BLaER1 treated with 17β-estradiol and CSF1 and Interleukin-3, amounts not matched to agents 10 nM and 100 nM (cell line): ENCODE data around the gene ENOSF1.

ENCODE experiments used
- H3K27ac ChIP-seq, 11 experiments: shearing (Covaris generic); formaldehyde crosslinking; 2 replicates each; pipeline ENCODE4 v1.8.1; 2022
- H3K27me3 ChIP-seq, 11 experiments: shearing (Covaris generic); formaldehyde crosslinking; 2 replicates each; pipeline ENCODE4 v1.8.1; 2022
- H3K36me3 ChIP-seq, 11 experiments: shearing (Covaris generic); formaldehyde crosslinking; 2 replicates each; pipeline ENCODE4 v1.8.1; 2022
- H3K4me1 ChIP-seq, 10 experiments: shearing (Covaris generic); formaldehyde crosslinking; 2 replicates each; pipeline ENCODE4 v1.8.1; 2022
- H3K4me2 ChIP-seq, 11 experiments: shearing (Covaris generic); formaldehyde crosslinking; 2 replicates each; pipeline ENCODE4 v1.8.1; 2022
- H3K4me3 ChIP-seq, 10 experiments: shearing (Covaris generic); formaldehyde crosslinking; 2 replicates each; pipeline ENCODE4 v1.8.1; 2022
- H3K9ac ChIP-seq, 11 experiments: shearing (Covaris generic); formaldehyde crosslinking; 2 replicates each; pipeline ENCODE4 v1.8.1; 2022
- H3K9me3 ChIP-seq, 11 experiments: shearing (Covaris generic); formaldehyde crosslinking; replicated peaks in 1 of 11; 2 replicates each; pipeline ENCODE4 v1.8.1; 2022
- H4K20me1 ChIP-seq, 11 experiments: shearing (Covaris generic); formaldehyde crosslinking; 2 replicates each; pipeline ENCODE4 v1.8.1; 2022
- Cebpa-rat ChIP-seq, 11 experiments: shearing (Covaris generic); IDR thresholded peaks; 2 replicates each; pipeline ENCODE4 v1.8.1; 2022

ENOSF1 gene

GRCh38 chr18:650428-650858 is 62.0 kb downstream of the ENOSF1 start:
- TF ChIP-seq Cebpa-rat (IDR thresholded peaks at IDR 0.05) = no peak
- H3K4me1 ChIP-seq = peaks cover 7 to 27% (median 20%) of the 10 kb centered on the region in 10 experiments; a peak in 19 of 20 replicates
- H3K27ac ChIP-seq = peak overlapping the region in 4 of 11 experiments; percentile 3 to 41 (median 12); a peak in 2 of 22 replicates
- H3K9me3 ChIP-seq = peaks cover 0 to 4% (median 0%) of the 10 kb centered on the region in 11 experiments; a peak in 1 of 22 replicates
- no peaks in the 10 kb centered on the region for H3K27me3 ChIP-seq
- H3K36me3 ChIP-seq = no peaks in the 10 kb centered on the region
- H3K4me3 ChIP-seq = no peak overlapping the region
- no peak overlapping the region for H3K9ac ChIP-seq
- H3K4me2 ChIP-seq = peak overlapping the region; percentile 32 to 65 (median 57)
- H4K20me1 ChIP-seq = no peaks in the 10 kb centered on the region

- TF ChIP-seq Cebpa-rat (IDR thresholded peaks at IDR 0.05) = no peak
- peak overlapping the region in 1 of 11 experiments; percentile 57; a peak in 1 of 22 replicates for H3K4me2 ChIP-seq
Measured at GRCh38 chr18:649341-649740, 63.1 kb downstream of the ENOSF1 start.

GRCh38 chr18:647304-647703 is 65.1 kb downstream of the ENOSF1 start:
- Histone ChIP-seq H3K9me3 (peaks cover 0 to 4% (median 0%) of the 10 kb centered on the region in 11 experiments; a peak in 1 of 22 replicates), H3K36me3 (no peaks in the 10 kb centered on the region), H3K27ac (peak overlapping the region in 3 of 11 experiments; percentile 6 to 26 (median 8); a peak in 4 of 22 replicates), H3K4me1 (peaks cover 22 to 54% (median 42%) of the 10 kb centered on the region in 10 experiments), H4K20me1 (no peaks in the 10 kb centered on the region), H3K9ac (no peak overlapping the region), H3K4me3 (no peak overlapping the region), H3K4me2 (peak overlapping the region in 5 of 11 experiments; percentile 7 to 35 (median 14); a peak in 3 of 22 replicates), H3K27me3 (no peaks in the 10 kb centered on the region)
- no peak for TF ChIP-seq Cebpa-rat (IDR thresholded peaks at IDR 0.05)

More at GRCh38 chr18:649341-649740, 63.1 kb downstream of the ENOSF1 start:
- Histone ChIP-seq H3K27ac (no peak overlapping the region), H3K9me3 (peaks cover 0 to 4% (median 0%) of the 10 kb centered on the region in 11 experiments; a peak in 1 of 22 replicates), H3K4me3 (no peak overlapping the region), H3K9ac (no peak overlapping the region), H3K36me3 (no peaks in the 10 kb centered on the region), H4K20me1 (no peaks in the 10 kb centered on the region), H3K27me3 (no peaks in the 10 kb centered on the region), H3K4me1 (peaks cover 13 to 34% (median 28%) of the 10 kb centered on the region in 10 experiments)

GRCh38 chr18:644395-645004 is 67.9 kb downstream of the ENOSF1 start:
- no peaks in the 10 kb centered on the region for H3K36me3 ChIP-seq
- peak in 6 of 11 experiments; percentile 37 to 95 (median 59); a peak in 9 of 22 replicates for TF ChIP-seq Cebpa-rat (IDR thresholded peaks at IDR 0.05)
- H3K27me3 ChIP-seq = no peaks in the 10 kb centered on the region
- peak overlapping the region in 8 of 11 experiments; percentile 41 to 81 (median 70); a peak in 15 of 22 replicates for H3K27ac ChIP-seq
- H3K4me1 ChIP-seq = peaks cover 15 to 40% (median 28%) of the 10 kb centered on the region in 10 experiments
- H3K4me3 ChIP-seq = no peak overlapping the region
- peak overlapping the region in 7 of 11 experiments; percentile 12 to 49 (median 32); a peak in 8 of 22 replicates for H3K9ac ChIP-seq
- H3K4me2 ChIP-seq = peak overlapping the region; percentile 11 to 68 (median 50)
- peaks cover 0 to 4% (median 0%) of the 10 kb centered on the region in 11 experiments; a peak in 1 of 22 replicates for H3K9me3 ChIP-seq
- H4K20me1 ChIP-seq = no peaks in the 10 kb centered on the region

GRCh38 chr18:641224-641623 is 71.2 kb downstream of the ENOSF1 start:
- no peak overlapping the region for H3K4me3 ChIP-seq
- H3K4me1 ChIP-seq = peaks cover 15 to 33% (median 26%) of the 10 kb centered on the region in 10 experiments
- TF ChIP-seq Cebpa-rat (IDR thresholded peaks at IDR 0.05) = no peak
- H3K9ac ChIP-seq = no peak overlapping the region
- no peaks in the 10 kb centered on the region for H3K27me3 ChIP-seq
- H3K9me3 ChIP-seq = no peaks in the 10 kb centered on the region
- H4K20me1 ChIP-seq = no peaks in the 10 kb centered on the region
- H3K36me3 ChIP-seq = no peaks in the 10 kb centered on the region
- H3K4me2 ChIP-seq = no peak overlapping the region
- no peak overlapping the region for H3K27ac ChIP-seq

GRCh38 chr18:635171-635570 is 77.3 kb downstream of the ENOSF1 start:
- Histone ChIP-seq H3K4me2 (no peak overlapping the region), H3K27ac (no peak overlapping the region), H3K27me3 (no peaks in the 10 kb centered on the region), H3K4me3 (no peak overlapping the region), H3K36me3 (no peaks in the 10 kb centered on the region), H3K4me1 (no peaks in the 10 kb centered on the region), H4K20me1 (no peaks in the 10 kb centered on the region), H3K9ac (no peak overlapping the region), H3K9me3 (no peaks in the 10 kb centered on the region)
- TF ChIP-seq Cebpa-rat (IDR thresholded peaks at IDR 0.05) = no peak

GRCh38 chr18:634551-635045 is 77.8 kb downstream of the ENOSF1 start:
- H3K27ac ChIP-seq = no peak overlapping the region
- no peak overlapping the region for H3K9ac ChIP-seq
- no peaks in the 10 kb centered on the region for H3K9me3 ChIP-seq
- H4K20me1 ChIP-seq = no peaks in the 10 kb centered on the region
- H3K36me3 ChIP-seq = no peaks in the 10 kb centered on the region
- no peaks in the 10 kb centered on the region for H3K27me3 ChIP-seq
- H3K4me1 ChIP-seq = no peaks in the 10 kb centered on the region
- no peak overlapping the region for H3K4me2 ChIP-seq
- no peak for TF ChIP-seq Cebpa-rat (IDR thresholded peaks at IDR 0.05)
- H3K4me3 ChIP-seq = no peak overlapping the region

- no peaks in the 10 kb centered on the region for H3K36me3 ChIP-seq
- no peak for TF ChIP-seq Cebpa-rat (IDR thresholded peaks at IDR 0.05)
Measured at GRCh38 chr18:631560-631959, 80.9 kb downstream of the ENOSF1 start.

GRCh38 chr18:629269-630150 is 82.9 kb downstream of the ENOSF1 start:
- Histone ChIP-seq H3K9me3 (no peaks in the 10 kb centered on the region), H3K27me3 (no peaks in the 10 kb centered on the region), H4K20me1 (no peaks in the 10 kb centered on the region), H3K9ac (no peak overlapping the region), H3K36me3 (no peaks in the 10 kb centered on the region), H3K4me3 (no peak overlapping the region), H3K4me1 (no peaks in the 10 kb centered on the region), H3K4me2 (no peak overlapping the region), H3K27ac (no peak overlapping the region)
- TF ChIP-seq Cebpa-rat (IDR thresholded peaks at IDR 0.05) = no peak

More at GRCh38 chr18:631560-631959, 80.9 kb downstream of the ENOSF1 start:
- Histone ChIP-seq H3K27ac (no peak overlapping the region), H4K20me1 (no peaks in the 10 kb centered on the region), H3K4me3 (no peak overlapping the region), H3K4me1 (no peaks in the 10 kb centered on the region), H3K9ac (no peak overlapping the region), H3K27me3 (no peaks in the 10 kb centered on the region), H3K9me3 (no peaks in the 10 kb centered on the region), H3K4me2 (no peak overlapping the region)
